GM21367 (cell line): Measurements from ENCODE around the gene IGSF9.
"Not testable (repeated sequence)": the region's sequence is repeated elsewhere in the genome, so short reads cannot be mapped to it uniquely, and the experiment has no call there.

Experiments used
- ATAC-seq: cut with Tn5 transposase; IDR thresholded peaks from one replicate; pipeline ENCODE4 v1.9.1; 2021; ENCODE audit not compliant: unreplicated experiment

The IGSF9 gene

GRCh38 chr1:159921251-159921650 lies 24.2 kb downstream of the IGSF9 start:
- ATAC-seq: peak; percentile 22

- ATAC-seq: no peak
Measured at GRCh38 chr1:159920651-159921050, 24.8 kb downstream of the IGSF9 start.

GRCh38 chr1:159920202-159920601 lies 25.2 kb downstream of the IGSF9 start:
- ATAC-seq: no peak

- no peak for ATAC-seq
Measured at GRCh38 chr1:159919236-159919865, 26.1 kb downstream of the IGSF9 start.

GRCh38 chr1:159918352-159919200 lies 26.8 kb downstream of the IGSF9 start:
- ATAC-seq: no peak

GRCh38 chr1:159917533-159918351 lies 27.7 kb downstream of the IGSF9 start:
- no peak for ATAC-seq

- no peak for ATAC-seq
Measured at GRCh38 chr1:159916242-159917051, 29.0 kb downstream of the IGSF9 start.

GRCh38 chr1:159915571-159916241 lies 29.7 kb downstream of the IGSF9 start:
- no peak for ATAC-seq

- no peak for ATAC-seq
Measured at GRCh38 chr1:159914252-159915018, 31.0 kb downstream of the IGSF9 start.

GRCh38 chr1:159913451-159914192 lies 31.8 kb downstream of the IGSF9 start:
- ATAC-seq: no peak

- ATAC-seq: no peak
Measured at GRCh38 chr1:159911326-159912070, 33.9 kb downstream of the IGSF9 start.

GRCh38 chr1:159908031-159908940 lies 37.1 kb downstream of the IGSF9 start:
- ATAC-seq: no peak

GRCh38 chr1:159906960-159907359 lies 38.5 kb downstream of the IGSF9 start:
- no peak for ATAC-seq

- ATAC-seq: not testable (repeated sequence)
Measured at GRCh38 chr1:159904036-159904435, 41.4 kb downstream of the IGSF9 start.

GRCh38 chr1:159902541-159902940 lies 42.9 kb downstream of the IGSF9 start:
- ATAC-seq: no peak

GRCh38 chr1:159900755-159901360 lies 44.6 kb downstream of the IGSF9 start:
- no peak for ATAC-seq
